HTERT RPE-1 (cell line): ENCODE measurements around the gene PER2.
"Not testable (repeated sequence)": the region's sequence is repeated elsewhere in the genome, so short reads cannot be mapped to it uniquely, and the experiment has no call there.

Source experiments
- in situ Hi-C: fragments of 300-500 bp; cut with MboI; formaldehyde crosslinking; loops from 4 replicates; pipeline ENCODE4 v1.14.3; 2020; ENCODE audit warnings: low sequenced_read_pairs

The PER2 gene, protein sequence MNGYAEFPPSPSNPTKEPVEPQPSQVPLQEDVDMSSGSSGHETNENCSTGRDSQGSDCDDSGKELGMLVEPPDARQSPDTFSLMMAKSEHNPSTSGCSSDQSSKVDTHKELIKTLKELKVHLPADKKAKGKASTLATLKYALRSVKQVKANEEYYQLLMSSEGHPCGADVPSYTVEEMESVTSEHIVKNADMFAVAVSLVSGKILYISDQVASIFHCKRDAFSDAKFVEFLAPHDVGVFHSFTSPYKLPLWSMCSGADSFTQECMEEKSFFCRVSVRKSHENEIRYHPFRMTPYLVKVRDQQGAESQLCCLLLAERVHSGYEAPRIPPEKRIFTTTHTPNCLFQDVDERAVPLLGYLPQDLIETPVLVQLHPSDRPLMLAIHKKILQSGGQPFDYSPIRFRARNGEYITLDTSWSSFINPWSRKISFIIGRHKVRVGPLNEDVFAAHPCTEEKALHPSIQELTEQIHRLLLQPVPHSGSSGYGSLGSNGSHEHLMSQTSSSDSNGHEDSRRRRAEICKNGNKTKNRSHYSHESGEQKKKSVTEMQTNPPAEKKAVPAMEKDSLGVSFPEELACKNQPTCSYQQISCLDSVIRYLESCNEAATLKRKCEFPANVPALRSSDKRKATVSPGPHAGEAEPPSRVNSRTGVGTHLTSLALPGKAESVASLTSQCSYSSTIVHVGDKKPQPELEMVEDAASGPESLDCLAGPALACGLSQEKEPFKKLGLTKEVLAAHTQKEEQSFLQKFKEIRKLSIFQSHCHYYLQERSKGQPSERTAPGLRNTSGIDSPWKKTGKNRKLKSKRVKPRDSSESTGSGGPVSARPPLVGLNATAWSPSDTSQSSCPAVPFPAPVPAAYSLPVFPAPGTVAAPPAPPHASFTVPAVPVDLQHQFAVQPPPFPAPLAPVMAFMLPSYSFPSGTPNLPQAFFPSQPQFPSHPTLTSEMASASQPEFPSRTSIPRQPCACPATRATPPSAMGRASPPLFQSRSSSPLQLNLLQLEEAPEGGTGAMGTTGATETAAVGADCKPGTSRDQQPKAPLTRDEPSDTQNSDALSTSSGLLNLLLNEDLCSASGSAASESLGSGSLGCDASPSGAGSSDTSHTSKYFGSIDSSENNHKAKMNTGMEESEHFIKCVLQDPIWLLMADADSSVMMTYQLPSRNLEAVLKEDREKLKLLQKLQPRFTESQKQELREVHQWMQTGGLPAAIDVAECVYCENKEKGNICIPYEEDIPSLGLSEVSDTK (N-terminal part only)

DNA sequence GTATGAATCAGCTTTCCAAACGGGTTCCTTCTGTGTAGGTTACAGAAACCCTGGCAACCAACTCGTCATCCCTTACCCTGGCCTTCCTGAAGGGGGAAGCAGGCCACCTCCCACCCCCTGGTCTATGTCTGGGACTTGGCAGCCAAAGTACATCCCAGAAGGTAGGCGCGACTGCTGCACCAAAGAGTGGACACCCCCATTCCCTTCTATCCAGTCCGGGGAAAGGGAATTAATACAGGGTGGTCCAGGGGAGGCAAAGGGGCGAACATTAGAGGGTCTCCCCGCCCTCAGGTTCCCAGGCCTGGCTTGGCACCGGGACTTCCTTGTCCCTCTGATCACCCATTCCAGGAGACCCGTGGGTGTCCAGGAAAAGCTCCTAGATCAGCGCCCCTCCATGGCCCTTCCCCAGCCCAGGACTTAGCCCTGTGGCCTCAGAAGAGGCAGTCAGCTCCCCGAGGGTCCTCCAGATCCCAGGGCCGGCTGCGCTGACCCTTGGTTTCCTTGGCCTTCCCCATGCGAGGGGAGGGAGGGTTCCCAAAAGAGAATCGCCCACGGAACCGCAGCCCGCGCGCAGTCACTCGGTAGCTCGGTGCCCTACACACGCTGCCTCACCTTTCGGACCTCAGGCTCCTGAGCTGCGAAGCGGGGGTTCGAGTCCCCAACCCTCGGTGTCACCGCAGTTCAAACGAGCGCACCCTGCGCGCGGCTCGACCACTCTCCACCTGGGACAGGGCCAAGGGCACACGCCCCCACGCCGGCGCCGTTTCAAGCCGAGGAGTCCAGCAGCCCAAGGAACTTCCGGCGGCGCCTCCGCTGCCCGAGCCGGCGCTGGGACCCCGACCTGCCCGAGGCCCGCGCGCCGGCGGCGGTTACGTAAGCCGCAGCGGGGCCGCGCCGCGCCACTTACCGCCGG, at the start of gene PER2:
PER2 (minus strand) TSS at position 874 of the 913 bp plus-strand sequence. CDS start 10,674 bp downstream, outside the sequence.
- in situ Hi-C loops: no loop called here

DNA sequence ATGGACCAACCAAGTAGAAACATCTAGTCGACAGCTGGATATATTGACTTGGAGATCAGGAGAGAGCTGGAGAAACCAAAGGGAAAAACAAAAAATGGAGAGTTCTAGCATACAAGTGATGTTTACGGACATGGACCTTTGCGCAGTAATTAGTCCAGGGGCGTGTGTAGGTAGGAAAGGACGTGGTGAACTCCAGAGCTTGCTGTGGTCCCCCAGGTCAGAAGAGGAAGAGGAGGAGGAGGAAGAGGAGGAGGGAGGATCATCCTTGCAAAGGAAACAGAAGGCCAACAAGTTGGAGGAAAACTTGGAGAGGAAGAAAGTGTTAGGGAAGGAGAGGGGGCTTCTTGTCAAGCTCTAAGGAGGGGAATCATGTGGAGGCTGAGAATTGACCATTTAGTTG, 49.4 kb upstream of the PER2 start:
- in situ Hi-C loops: no loop called here

DNA sequence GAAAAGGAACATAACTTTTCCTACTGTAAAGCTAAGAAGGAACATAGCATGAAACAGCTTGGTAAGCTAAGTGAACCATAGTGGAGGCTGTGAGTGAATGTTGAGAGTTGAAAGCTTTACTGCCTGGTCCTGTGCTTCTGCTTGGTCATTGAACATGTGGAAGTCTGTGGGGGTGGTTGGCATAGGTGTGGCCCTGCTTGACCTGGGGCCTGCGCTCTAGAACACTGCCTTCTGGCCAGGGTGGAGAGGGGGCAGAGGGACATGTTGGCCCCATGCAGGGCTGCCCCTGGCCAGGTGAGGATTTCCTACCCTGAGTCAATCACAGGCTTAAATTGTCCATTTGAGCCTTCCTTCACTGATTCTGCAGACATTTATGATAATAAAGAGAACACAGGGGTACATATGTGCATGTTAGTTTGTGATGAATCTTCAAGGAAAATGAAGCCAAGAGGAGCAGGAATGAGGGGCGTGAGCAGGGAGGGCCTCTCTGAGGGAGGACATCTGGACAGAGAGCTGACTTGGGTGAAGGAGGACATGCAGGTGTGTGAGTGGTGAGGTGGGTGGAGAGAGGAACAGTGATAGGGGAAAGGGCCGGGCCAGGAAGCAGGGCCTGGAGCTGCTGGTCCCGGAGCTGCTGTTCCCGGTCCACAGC, 48.5 kb upstream of the PER2 start:
- in situ Hi-C loops: no loop called here

DNA sequence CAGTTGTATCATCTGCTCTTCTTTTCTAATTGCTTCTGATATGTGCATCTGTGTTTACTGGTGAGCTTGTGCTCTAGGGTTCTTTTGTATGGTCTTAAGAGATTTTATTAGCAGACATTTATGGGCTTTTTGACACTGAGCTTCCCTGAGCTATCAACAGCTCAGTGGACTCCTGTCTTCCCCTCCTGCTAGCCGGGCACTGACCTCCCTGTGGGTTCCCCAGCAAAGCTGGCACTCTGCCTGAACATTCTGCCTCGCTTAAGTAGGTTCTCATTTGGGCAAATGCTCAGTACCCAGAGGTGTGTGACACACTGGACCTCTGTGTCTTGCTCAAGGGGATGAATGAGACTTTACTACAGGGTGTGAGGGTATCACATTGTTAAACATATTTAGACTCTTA, 47.7 kb upstream of the PER2 start:
- in situ Hi-C loops: no loop called here

DNA sequence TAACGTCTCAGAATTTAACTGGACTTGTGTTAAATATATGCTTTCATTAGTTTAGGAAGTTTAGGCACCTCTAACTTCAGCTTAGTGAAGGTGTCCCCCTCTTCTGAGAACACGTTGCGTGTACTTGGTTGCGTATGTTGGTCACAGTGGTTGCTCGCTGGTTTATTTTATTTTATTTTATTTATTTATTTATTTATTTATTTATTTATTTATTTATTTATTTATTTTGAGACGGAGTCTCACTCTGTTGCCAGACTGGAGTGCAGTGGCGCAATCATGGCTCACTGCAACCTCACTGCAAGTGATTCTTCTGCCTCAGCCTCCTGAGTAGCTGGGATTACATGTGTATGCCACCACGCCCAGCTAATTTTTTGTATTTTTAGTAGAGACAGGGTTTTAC, 47.2 kb upstream of the PER2 start:
- in situ Hi-C loops: not testable (repeated sequence)

DNA sequence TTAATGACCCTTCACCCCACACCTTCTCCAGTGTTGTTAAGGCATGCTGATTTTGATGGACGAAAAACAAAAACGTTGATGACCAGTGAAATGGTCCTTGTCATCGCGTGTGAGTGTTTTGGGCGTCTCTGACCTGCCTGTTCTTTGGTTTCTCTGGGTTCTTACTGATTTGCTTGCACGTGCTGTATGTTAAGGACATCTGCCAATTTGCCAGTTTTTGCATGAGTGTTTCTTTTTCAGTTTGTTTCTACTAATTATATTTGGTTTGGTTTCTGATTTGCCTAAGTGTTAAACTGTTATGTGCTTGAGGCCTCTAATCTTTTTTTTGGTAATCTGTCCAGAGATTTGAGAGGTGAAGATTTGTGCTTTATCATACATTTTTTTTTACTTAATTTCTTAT, 46.5 kb upstream of the PER2 start:
- in situ Hi-C loops: no loop called here

DNA sequence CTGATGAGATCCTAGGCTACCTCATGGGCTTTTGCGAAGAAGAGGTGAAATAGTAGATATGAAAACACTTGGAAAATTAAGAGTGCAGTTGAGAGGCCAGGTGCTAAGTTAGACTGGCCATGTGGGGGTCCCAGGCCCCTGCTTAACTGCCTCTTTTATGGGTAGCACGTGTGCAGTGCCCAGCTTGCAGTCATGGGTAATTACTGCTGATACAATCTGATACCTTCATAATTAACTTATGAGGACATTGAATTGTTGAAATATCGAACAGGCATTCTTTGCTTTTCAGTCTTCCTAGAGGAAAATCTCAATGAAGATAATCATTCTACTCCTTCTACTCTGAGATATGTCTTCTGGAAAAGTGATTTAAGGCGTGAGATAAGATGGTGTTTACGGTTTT, 43.5 kb upstream of the PER2 start:
- in situ Hi-C loops: no loop called here

DNA sequence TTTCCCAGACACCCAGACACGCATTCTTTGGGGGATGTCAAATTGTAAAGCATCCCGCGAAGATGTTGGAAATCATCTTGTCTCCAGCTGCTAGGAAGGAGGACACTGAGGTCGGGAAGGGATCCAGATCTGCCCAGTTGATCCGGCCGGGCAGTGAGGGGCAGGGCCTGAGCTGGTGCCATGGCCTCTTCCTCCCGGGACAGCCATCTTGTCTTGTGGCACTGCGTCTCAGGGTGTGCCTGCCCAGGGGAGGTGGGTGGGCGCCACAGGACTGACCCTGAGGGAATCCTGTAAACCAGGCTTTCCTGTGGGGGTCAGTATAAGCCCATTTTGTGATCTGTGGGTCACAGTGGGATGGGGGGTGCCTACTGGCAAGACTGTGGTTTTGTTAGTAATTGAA, 42.0 kb upstream of the PER2 start:
- in situ Hi-C loops: no loop called here

DNA sequence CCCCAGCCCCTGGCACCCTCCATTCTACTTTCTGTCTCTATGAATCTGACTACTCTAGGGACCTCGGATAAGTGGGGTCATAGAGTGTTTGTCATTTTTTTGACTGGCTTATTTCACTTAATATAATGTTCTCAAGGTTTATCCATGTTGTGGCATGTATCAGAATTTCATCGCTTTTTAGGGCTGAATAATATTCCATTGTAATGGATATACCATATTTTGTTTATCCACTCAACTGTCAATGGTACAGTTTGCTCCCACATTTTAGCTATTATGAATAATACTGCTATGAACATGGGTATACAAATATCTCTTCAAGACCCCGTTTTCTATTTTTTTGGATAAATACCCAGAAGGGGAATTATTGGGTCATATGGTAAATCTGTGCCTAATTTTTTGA, 39.3 kb upstream of the PER2 start:
- in situ Hi-C loops: no loop called here

DNA sequence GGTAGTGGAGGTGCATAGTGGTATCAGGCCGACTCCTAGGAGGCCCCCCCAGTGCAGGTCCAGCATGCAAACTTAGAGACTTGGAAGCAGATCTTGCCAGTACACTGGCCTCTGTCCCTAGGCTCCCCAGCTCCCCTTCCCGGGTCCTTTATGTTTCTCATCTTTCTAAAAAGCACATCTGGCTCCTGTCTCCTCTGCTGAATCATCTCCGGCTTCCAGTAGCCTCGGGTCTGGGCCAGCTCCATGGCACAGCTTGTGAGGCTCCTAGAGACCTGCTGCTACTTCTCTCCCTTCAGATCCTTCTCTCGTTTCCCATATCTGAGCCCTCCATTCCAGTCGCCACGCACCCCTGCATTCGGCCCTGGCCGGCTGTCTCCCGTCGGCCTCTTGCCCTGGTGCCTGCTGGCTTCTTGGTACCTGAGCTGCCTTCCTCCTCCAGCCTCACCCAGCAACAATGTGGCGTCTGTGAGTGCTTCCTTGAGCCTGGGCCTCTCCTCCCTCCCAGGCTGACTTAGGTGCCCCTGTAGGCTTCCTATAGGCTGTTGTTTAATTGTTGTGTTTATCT, 38.5 kb upstream of the PER2 start:
- in situ Hi-C loops: no loop called here

DNA sequence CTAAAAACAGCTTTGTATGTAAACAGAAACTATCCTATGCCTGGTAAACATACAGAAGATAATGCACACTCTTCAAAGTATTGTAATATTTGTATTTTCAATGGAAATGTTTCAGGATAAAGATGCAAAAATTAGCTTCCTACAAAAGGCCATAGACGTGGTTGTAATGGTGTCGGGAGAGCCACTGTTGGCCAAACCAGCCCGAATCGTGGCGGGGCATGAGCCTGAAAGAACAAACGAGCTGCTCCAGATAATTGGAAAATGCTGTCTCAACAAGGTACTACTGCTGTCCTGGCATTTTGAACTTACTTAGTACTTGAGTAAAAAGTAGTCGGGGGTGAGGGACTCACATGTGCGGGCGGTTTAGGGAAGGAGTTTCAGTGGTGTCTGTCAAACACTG, 37.3 kb upstream of the PER2 start:
- in situ Hi-C loops: no loop called here

DNA sequence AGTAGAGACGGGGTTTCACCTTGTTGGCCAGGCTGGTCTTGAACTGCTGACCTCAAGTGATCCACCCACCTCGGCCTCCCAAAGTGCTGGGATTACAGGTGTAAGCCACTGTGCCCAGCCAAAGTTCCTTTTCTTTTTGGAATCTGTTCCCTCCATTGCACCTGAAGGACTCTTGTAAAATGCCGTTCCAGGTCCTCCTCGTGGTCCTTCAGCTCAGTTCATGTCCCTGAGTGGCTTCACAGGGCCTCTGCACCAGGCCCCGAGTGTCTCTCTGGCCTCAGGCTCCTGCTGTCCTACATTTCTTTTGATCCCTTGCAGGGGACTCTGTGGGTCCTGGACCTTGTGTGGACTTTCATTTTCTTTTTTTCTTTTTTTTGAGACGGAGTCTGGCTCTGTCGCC, 35.8 kb upstream of the PER2 start:
- in situ Hi-C loops: not testable (repeated sequence)

DNA sequence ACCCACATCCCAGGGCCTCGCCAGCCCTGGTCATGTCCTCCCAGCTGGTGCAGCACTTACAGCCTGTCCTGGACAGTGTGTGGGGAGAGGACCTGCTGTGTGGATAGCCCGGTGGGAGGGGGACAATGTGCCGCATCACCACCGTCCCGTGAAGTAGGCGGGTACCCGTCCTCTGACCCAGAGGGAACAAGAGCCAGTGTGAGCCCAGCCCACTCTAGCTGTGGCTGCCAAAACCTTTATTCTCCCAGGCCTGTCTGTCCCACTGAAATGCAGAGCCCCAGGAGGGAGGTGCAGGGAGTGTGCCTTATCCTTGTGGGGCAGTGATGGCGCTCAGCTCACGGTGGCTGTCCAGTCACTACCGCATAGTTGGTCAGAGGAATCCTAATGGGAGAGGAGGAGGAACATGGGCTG, 33.6 kb upstream of the PER2 start:
- in situ Hi-C loops: no loop called here

DNA sequence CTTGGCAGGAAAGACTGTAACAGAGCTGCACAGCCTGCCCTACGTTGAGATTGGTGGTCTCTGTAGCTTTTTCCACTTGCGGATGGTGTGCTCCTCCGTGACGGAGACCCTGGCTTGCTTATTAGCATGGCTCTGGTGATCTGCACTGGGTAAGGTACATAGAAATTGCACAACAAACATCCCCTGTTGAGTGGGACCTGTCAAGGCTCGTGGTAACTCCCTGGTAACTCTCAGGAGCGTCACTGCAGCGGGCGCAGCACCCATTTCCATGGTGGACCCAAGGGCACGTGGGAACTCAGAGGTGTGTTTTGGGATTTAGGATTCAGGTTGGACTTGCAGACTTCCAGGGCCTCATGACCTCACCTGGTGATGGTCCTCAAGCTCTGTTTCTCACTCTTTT, 33.1 kb upstream of the PER2 start:
- in situ Hi-C loops: no loop called here

DNA sequence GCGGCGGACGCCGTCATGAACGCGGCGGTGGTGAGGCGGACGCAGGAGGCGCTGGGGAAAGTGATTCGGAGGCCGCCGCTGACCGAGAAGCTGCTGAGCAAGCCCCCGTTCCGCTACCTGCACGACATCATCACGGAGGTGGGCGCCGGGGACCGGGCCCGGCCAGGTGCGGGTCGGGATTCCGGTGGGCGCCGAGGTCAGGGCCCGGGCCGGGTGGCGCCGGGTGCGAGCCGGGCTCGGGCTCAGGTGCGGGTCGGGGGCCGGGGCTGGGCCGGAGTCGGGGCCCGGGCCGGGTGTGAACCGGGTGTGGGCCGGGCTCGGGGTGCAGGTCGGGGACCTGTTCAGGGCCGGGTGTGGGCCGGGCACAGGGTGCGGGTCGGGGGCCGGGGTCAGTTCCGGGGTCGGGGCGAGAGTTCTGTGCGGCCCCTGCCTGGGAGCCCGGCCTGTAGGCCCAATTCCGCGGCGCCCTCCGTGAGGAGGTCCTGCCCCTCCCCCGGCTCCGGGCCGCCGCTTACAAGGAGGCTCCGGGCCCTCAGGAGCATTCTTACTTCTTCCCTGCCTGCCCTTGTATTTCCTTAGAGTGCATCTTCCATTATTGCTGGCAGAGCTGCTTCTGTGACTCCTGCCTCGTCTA, 32.4 kb upstream of the PER2 start:
- in situ Hi-C loops: no loop called here

DNA sequence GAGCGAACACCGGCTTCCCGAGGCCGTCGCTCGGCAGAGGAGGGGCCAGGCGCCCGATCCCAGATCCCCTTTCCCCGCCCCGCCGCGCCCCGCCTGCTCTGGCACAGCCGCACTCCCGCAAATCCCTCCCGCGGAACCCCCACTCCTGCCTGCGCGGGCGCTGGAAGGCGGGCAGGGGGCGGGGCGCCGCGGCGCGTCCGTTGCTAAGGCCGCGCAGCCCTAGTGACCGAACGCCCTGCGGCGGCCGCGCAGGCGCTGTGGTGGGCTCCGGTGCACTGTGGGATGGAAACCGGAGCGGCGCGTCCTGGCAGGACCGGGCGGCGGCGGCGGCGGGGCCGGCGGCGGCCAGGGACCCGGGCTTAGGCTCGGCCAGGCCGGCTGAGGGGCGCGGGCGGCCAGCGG, 31.8 kb upstream of the PER2 start, which contains the start of gene TRAF3IP1:
TRAF3IP1 (plus strand) TSS at position 273 of the 402 bp plus-strand sequence. CDS start 145 bp downstream, outside the sequence.
- in situ Hi-C loops: no loop called here

DNA sequence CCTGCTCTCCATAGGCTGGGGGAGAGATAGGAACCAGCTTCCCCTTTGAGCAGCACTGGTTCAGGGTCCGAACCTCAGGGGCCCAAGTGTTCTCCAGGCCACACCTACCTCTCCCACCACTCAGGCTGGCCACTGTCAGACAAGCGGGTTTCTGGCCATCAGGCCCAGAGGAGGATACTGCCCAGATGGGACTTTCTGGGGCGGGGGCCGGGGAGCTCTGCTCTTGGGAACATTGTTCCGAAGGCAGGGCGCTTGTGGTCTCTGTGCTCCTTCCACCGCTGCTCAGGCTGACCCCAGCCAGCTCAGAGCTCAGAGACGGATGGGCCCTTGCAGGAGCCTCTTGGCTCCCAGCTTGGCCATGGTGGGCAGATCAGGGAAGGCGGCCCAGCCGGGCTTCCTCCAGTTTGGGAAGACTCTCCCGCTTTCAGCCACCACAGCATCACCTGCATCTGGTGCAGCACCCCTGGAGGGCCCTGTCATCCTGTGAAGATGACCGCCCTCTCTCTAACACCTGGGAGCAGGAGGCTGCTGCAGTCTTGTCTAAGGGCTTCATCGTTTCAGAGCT, 26.7 kb upstream of the PER2 start:
- in situ Hi-C loops: no loop called here

DNA sequence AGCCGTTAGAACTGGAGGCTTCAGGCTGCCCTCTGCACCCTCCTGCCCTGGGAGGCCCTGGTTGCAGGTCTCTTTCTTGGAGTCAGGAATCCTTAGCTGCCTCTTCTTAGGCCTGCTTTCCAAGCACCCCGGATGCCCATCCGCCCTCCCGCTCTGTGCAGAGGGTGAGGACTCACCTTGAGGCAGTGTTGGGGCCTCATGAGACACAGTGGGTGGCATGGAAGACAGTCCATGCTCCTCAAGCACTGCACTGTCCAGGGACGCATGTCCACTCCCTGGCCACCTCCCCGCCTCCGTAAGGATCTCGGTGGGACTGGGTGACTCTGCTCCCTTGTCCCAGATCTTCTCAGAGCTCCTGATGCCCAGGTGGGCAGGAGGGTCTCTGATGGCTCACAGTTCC, 26.2 kb upstream of the PER2 start:
- in situ Hi-C loops: no loop called here

DNA sequence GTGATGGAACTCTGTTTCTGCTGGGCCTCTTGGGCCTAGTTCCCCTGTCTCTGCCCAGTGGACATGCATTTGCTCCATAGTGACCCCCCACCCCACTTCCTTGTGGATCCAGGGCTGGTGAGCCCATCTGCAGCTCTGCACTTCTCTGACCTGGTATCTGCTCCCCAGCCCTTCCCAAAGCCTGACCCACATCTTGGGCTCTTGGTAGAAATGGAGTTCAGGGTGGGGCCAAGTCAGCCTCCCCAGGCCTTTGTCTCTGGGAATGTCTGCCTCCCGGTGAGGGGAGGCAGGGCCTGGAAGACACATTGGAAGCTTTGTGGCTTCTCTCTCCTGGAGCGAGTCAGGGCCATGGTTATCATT, 25.6 kb upstream of the PER2 start:
- in situ Hi-C loops: no loop called here
